Parathyroid adenoma (tissue), 2 donors: ENCODE results near the gene CAPRIN2.

Source experiments
- H2AFZ ChIP-seq: fragments of 300-600 bp; sonication (generic); one replicate; pipeline ENCODE4 v1.7.0; 2017; ENCODE audit warnings: antibody characterized with exemption, mild to moderate bottlenecking
- H3K27ac ChIP-seq: fragments of 300-600 bp; sonication (generic); one replicate; pipeline ENCODE4 v1.7.0; 2017
- H3K27me3 ChIP-seq: fragments of 300-600 bp; sonication (generic); one replicate; pipeline ENCODE4 v1.7.0; 2017; ENCODE audit warnings: low read length; ENCODE audit not compliant: control insufficient read depth, insufficient read depth
- H3K36me3 ChIP-seq: fragments of 300-600 bp; sonication (generic); one replicate; pipeline ENCODE4 v1.7.0; 2017; ENCODE audit warnings: low read length; ENCODE audit not compliant: control insufficient read depth, insufficient read depth
- H3K4me1 ChIP-seq: fragments of 300-600 bp; sonication (generic); one replicate; pipeline ENCODE4 v1.7.0; 2017; ENCODE audit warnings: control low read depth
- H3K4me2 ChIP-seq: fragments of 300-600 bp; sonication (generic); one replicate; pipeline ENCODE4 v1.7.0; 2017; ENCODE audit warnings: low read length
- H3K4me3 ChIP-seq: fragments of 300-600 bp; sonication (generic); one replicate; pipeline ENCODE4 v1.7.0; 2017; ENCODE audit warnings: low read depth, low read length
- H3K79me2 ChIP-seq: fragments of 300-600 bp; sonication (generic); one replicate; pipeline ENCODE4 v1.7.0; 2017; ENCODE audit warnings: control low read depth
- H3K9ac ChIP-seq: fragments of 300-600 bp; sonication (generic); one replicate; pipeline ENCODE4 v1.7.0; 2017; ENCODE audit warnings: mild to moderate bottlenecking
- H3K9me3 ChIP-seq: fragments of 300-600 bp; sonication (generic); one replicate; pipeline ENCODE4 v1.7.0; 2017; ENCODE audit warnings: low read length; ENCODE audit not compliant: control insufficient read depth
- TF ChIP-seq, protein P1 (sequence below): fragments of 300-600 bp; sonication (generic); IDR thresholded peaks from one replicate; pipeline ENCODE4 v1.7.0; 2017; ENCODE audit warnings: antibody characterized with exemption, mild to moderate bottlenecking
- donor health status: primary hyperparathyroidism.

Gene CAPRIN2

DNA sequence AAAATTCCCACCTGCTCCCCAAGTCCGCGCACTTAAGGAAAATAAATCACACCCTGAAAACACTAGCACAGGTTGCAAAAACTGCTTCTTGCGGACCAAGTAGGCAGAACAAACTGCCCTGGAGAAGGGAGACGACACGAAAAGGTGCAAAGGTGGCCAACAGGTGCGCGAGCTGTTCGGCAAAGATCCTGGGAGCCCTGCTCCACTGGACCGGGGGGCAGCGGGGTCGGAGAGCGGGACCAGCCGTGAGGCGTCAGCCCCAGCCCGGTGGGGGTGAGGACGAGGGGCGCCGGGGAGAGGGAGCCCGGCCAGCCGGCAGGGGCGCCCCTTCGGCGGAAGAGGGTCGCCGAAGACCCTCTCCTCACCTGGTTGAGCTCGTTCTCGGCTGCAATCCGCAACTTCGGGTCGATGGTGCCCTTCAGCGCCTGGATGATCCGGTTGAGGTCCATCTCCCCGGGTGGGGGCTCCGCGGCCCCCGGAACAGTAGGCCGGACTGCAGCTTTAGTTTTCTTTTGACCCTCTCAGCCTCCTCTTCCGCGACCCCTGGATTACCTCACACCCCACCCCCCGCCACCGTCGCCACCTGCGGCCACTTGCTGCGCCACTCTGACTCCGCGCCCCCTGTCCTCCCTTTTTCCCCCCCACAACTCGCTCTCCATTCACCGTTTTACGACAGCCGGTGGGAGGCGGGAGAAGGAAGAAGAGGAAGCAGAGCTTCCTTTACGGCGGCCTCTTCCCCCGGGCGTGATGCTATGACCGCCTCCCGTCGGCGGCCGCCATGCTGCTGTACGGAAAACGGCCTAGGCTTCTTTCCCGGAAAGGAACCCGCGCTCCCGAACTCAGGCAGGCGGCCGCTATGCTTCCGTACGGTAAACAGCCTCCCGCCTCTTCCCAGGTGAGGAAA lies 59.3 kb downstream of the CAPRIN2 start, which contains the start of gene IPO8:
Gene IPO8, minus strand, starts transcription at position 671 of the 904 bp plus-strand sequence. Its CDS starts 222 bp downstream, at position 449.
- peak within 1 kb of the TSS; percentile 58 for H3K9ac ChIP-seq
- H3K9me3 ChIP-seq, result no peaks in the 10 kb centered on the region
- no peaks in the 10 kb centered on the region for H3K27me3 ChIP-seq
- H3K4me3 ChIP-seq, result peak within 1 kb of the TSS; percentile 91
- peak within 1 kb of the TSS; percentile 66 for H3K27ac ChIP-seq
- H3K4me1 ChIP-seq, result peaks cover 18% of the 10 kb centered on the region
- H3K79me2 ChIP-seq, result no peaks in the 10 kb centered on the region
- no peaks in the 10 kb centered on the region for H3K36me3 ChIP-seq
- H2AFZ ChIP-seq, result peak within 1 kb of the TSS; percentile 93
- TF ChIP-seq, protein P1, sequence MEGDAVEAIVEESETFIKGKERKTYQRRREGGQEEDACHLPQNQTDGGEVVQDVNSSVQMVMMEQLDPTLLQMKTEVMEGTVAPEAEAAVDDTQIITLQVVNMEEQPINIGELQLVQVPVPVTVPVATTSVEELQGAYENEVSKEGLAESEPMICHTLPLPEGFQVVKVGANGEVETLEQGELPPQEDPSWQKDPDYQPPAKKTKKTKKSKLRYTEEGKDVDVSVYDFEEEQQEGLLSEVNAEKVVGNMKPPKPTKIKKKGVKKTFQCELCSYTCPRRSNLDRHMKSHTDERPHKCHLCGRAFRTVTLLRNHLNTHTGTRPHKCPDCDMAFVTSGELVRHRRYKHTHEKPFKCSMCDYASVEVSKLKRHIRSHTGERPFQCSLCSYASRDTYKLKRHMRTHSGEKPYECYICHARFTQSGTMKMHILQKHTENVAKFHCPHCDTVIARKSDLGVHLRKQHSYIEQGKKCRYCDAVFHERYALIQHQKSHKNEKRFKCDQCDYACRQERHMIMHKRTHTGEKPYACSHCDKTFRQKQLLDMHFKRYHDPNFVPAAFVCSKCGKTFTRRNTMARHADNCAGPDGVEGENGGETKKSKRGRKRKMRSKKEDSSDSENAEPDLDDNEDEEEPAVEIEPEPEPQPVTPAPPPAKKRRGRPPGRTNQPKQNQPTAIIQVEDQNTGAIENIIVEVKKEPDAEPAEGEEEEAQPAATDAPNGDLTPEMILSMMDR, result peak; percentile 8
- peak within 1 kb of the TSS; percentile 94 for H3K4me2 ChIP-seq

DNA sequence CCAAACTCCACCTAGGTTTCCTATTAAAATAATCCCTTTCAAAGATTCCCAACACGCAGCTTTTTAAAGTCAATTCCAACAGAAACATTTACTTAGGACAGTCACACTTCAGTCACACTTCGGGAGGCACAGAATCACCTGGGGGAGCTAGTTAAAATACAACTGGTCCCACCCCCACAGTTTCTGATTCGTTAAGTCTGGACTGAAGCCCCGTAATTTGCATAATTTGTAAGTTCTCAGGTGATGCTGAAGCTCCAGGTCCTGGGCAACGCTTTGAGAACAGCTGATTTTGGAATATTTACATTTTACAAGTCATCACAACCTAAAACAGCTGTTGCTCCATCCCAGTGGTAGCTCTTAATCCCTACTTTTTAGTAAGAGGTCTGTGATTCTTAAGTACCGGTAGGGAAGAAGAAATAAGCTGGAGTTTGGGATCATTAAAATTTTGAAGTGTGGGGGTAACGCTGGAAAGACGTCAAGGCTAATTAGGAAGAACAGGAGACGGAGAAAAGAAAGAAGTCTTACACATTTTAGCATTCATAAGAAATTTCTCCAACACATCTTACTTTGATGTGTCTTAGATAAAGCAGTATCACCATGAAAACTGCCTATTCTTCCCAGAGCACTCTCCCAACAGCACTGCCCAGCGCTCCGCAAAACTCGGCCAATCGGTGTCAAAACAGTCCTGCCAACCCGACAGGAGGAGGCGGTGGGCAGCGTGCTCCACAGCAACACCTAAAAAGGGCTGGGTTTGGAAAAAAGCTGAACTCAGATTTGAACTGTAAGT lies 60.1 kb downstream of the CAPRIN2 start:
- Histone ChIP-seq H3K4me2 (peak overlapping the region; percentile 94), H3K27ac (peak overlapping the region; percentile 66)
- TF ChIP-seq, protein P1, result no peak

DNA sequence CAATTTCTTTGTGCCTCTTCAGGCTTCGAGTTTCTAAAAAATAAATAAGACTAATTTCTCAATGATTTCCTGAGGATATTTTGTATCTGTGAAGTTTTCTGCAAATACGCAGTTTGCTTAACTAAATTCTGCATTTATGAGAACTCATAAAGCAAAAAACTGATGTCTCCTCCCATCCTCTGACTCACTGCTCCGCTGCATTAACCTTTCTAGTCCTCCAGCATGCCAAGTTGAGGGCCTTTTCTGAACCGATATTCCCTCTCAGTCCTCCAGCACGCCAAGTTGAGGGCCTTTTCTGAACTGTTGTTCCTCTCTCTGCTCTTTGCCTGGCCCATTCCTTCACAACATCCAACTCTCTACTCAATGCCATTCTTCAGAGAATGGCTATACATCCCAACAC lies 62.3 kb downstream of the CAPRIN2 start:
- Histone ChIP-seq H3K4me3 (no peak overlapping the region), H3K9me3 (no peaks in the 10 kb centered on the region), H2AFZ (no peak overlapping the region), H3K36me3 (no peaks in the 10 kb centered on the region), H3K79me2 (no peaks in the 10 kb centered on the region), H3K9ac (no peak overlapping the region), H3K4me1 (peaks cover 18% of the 10 kb centered on the region), H3K27ac (no peak overlapping the region), H3K27me3 (no peaks in the 10 kb centered on the region), H3K4me2 (no peak overlapping the region)
- TF ChIP-seq, protein P1, result no peak

More for the DNA sequence above, 60.1 kb downstream of the CAPRIN2 start:
- Histone ChIP-seq H3K79me2 (no peaks in the 10 kb centered on the region), H3K36me3 (no peaks in the 10 kb centered on the region), H3K9me3 (no peaks in the 10 kb centered on the region), H3K4me3 (peak overlapping the region; percentile 91), H3K27me3 (no peaks in the 10 kb centered on the region), H3K4me1 (peaks cover 18% of the 10 kb centered on the region), H2AFZ (peak overlapping the region; percentile 93), H3K9ac (peak overlapping the region; percentile 58)

DNA sequence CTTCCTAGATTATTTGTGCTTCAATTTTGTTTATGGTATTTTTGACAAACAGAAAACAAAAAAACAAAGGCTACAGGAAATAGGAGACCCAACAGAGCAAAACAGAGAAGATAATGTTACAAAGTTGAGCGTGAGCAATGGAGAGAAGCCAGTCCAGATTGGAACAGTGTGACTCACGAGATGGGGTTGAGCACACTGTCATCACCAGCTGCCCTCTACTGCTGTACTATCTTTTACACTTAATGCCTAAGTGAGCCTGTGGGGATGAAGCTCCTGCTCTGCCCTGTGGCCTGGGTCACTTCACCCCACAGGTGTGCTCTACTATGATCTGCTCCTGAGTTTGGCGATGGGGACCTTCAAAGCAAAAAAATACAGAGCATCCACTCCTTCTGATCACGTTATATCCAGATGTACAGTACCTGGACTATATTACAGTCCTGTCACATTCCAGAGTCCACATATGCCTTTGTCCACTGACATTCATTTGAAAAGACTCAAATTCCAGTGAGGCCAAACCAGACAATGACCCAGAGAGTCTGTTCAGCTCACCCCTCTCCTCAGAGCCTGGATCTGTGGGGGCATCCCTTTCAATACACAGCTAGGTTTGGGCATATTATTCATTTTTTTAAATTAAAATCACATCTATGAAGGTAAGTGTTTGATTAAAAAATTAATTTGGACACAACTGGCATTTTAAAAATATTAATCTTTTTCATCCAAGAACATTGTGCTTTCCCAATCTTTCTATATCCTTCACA lies 63.5 kb downstream of the CAPRIN2 start:
- Histone ChIP-seq H3K36me3 (no peaks in the 10 kb centered on the region), H3K79me2 (no peaks in the 10 kb centered on the region), H3K4me1 (peaks cover 14% of the 10 kb centered on the region), H2AFZ (no peak overlapping the region), H3K4me3 (no peak overlapping the region), H3K27me3 (no peaks in the 10 kb centered on the region), H3K4me2 (no peak overlapping the region), H3K9ac (no peak overlapping the region), H3K27ac (no peak overlapping the region), H3K9me3 (no peaks in the 10 kb centered on the region)
- TF ChIP-seq, protein P1, result no peak
